ENCODE data around the gene RAP2A.

The RAP2A gene

GRCh38 chr13:97423300-97424045, 10.5 kb upstream of the RAP2A start:
- H3F3A ChIP-seq (ENCODE audit: low read depth), result no peaks in the 10 kb centered on the region
- no peaks in the 10 kb centered on the region for H3K9me2 ChIP-seq (replicated peaks; ENCODE audit: low read depth, low read length)
- no peak overlapping the region for H3K4me2 ChIP-seq (ENCODE audit: low read depth, low read length, poor library complexity, severe bottlenecking)
- H2AFZ ChIP-seq (ENCODE audit: low read length), result no peak overlapping the region
- H4K20me1 ChIP-seq (ENCODE audit: insufficient read depth, low read length, poor library complexity, severe bottlenecking), result no peaks in the 10 kb centered on the region
- no peak for TF ChIP-seq CTCF (conservative IDR thresholded peaks at IDR 0.05; ENCODE audit: low read length)
- TF ChIP-seq EZH2phosphoT487 (IDR thresholded peaks at IDR 0.05; ENCODE audit: borderline replicate concordance), result no peak
- no peaks in the 10 kb centered on the region for H3K9me3 ChIP-seq (ENCODE audit: insufficient read depth, low read depth, low read length)
- no peak overlapping the region for H3K9ac ChIP-seq (ENCODE audit: low read depth, low read length, poor library complexity, severe bottlenecking)
- peaks cover 4% of the 10 kb centered on the region for H3K4me1 ChIP-seq (ENCODE audit: insufficient read depth, low read length, poor library complexity, severe bottlenecking)
- no peak overlapping the region for H3K4me3 ChIP-seq (ENCODE audit: low read length, poor library complexity, severe bottlenecking)
- no peaks in the 10 kb centered on the region for H3K36me3 ChIP-seq (ENCODE audit: insufficient read depth, low read length)
- H3K79me2 ChIP-seq (ENCODE audit: insufficient read depth, low read length), result no peaks in the 10 kb centered on the region
- no peaks in the 10 kb centered on the region for H3K27me3 ChIP-seq (ENCODE audit: insufficient read depth, low read length, poor library complexity, severe bottlenecking)

- H3K27me3 ChIP-seq (ENCODE audit: insufficient read depth, low read length, poor library complexity, severe bottlenecking), result no peaks in the 10 kb centered on the region
- H3K4me3 ChIP-seq (ENCODE audit: low read length, poor library complexity, severe bottlenecking), result no peak overlapping the region
- H3F3A ChIP-seq (ENCODE audit: low read depth), result no peaks in the 10 kb centered on the region
- TF ChIP-seq CTCF (conservative IDR thresholded peaks at IDR 0.05; ENCODE audit: low read length) (no peak), EZH2phosphoT487 (IDR thresholded peaks at IDR 0.05; ENCODE audit: borderline replicate concordance) (no peak)
- no peaks in the 10 kb centered on the region for H3K9me3 ChIP-seq (ENCODE audit: insufficient read depth, low read depth, low read length)
- H3K9me2 ChIP-seq (replicated peaks; ENCODE audit: low read depth, low read length), result no peaks in the 10 kb centered on the region
- H3K4me1 ChIP-seq (ENCODE audit: insufficient read depth, low read length, poor library complexity, severe bottlenecking), result peaks cover 22% of the 10 kb centered on the region
- no peaks in the 10 kb centered on the region for H4K20me1 ChIP-seq (ENCODE audit: insufficient read depth, low read length, poor library complexity, severe bottlenecking)
- no peak overlapping the region for H3K9ac ChIP-seq (ENCODE audit: low read depth, low read length, poor library complexity, severe bottlenecking)
- H3K36me3 ChIP-seq (ENCODE audit: insufficient read depth, low read length), result no peaks in the 10 kb centered on the region
- no peak overlapping the region for H2AFZ ChIP-seq (ENCODE audit: low read length)
- no peak overlapping the region for H3K4me2 ChIP-seq (ENCODE audit: low read depth, low read length, poor library complexity, severe bottlenecking)
- no peaks in the 10 kb centered on the region for H3K79me2 ChIP-seq (ENCODE audit: insufficient read depth, low read length)
These were observed 8.4 kb upstream of the RAP2A start for GRCh38 chr13:97425590-97425989.

GRCh38 chr13:97426695-97427094, 7.3 kb upstream of the RAP2A start:
- Histone ChIP-seq H3K4me1 (ENCODE audit: insufficient read depth, low read length, poor library complexity, severe bottlenecking) (peaks cover 32% of the 10 kb centered on the region), H3K79me2 (ENCODE audit: insufficient read depth, low read length) (peaks cover 6% of the 10 kb centered on the region), H4K20me1 (ENCODE audit: insufficient read depth, low read length, poor library complexity, severe bottlenecking) (no peaks in the 10 kb centered on the region), H3K4me3 (ENCODE audit: low read length, poor library complexity, severe bottlenecking) (no peak overlapping the region), H3K4me2 (ENCODE audit: low read depth, low read length, poor library complexity, severe bottlenecking) (peak overlapping the region; percentile 7), H2AFZ (ENCODE audit: low read length) (no peak overlapping the region), H3K36me3 (ENCODE audit: insufficient read depth, low read length) (no peaks in the 10 kb centered on the region), H3K9me2 (replicated peaks; ENCODE audit: low read depth, low read length) (no peaks in the 10 kb centered on the region), H3F3A (ENCODE audit: low read depth) (no peaks in the 10 kb centered on the region), H3K9ac (ENCODE audit: low read depth, low read length, poor library complexity, severe bottlenecking) (no peak overlapping the region), H3K27me3 (ENCODE audit: insufficient read depth, low read length, poor library complexity, severe bottlenecking) (no peaks in the 10 kb centered on the region), H3K9me3 (ENCODE audit: insufficient read depth, low read depth, low read length) (no peaks in the 10 kb centered on the region)
- no peak for TF ChIP-seq CTCF (conservative IDR thresholded peaks at IDR 0.05; ENCODE audit: low read length)
- TF ChIP-seq EZH2phosphoT487 (IDR thresholded peaks at IDR 0.05; ENCODE audit: borderline replicate concordance), result no peak
